DOHH2 (cell line): ENCODE measurements around the gene RANBP3.

Experiments
- H3F3A ChIP-seq: fragments of 200-600 bp; sonication (generic), shearing (Covaris generic); 2 replicates; pipeline ENCODE4 v1.6.0; 2016; ENCODE audit warnings: antibody characterized with exemption, mild to moderate bottlenecking; ENCODE audit not compliant: control insufficient read depth, insufficient read depth
- H3K27ac ChIP-seq: fragments of 200-600 bp; sonication (generic); 2 replicates; pipeline ENCODE4 v1.5.1; 2014; ENCODE audit warnings: low read depth, mild to moderate bottlenecking, low read length, moderate library complexity
- H3K27me3 ChIP-seq: fragments of 200-600 bp; sonication (generic); 2 replicates; pipeline ENCODE4 v1.6.1; 2014; ENCODE audit warnings: mild to moderate bottlenecking, low read length, mixed read lengths; ENCODE audit not compliant: control insufficient read depth
- H3K36me3 ChIP-seq: fragments of 200-600 bp; sonication (generic); 2 replicates; pipeline ENCODE4 v1.6.1; 2014; ENCODE audit warnings: mild to moderate bottlenecking, low read length, moderate library complexity, mixed read lengths; ENCODE audit not compliant: control insufficient read depth
- H3K4me1 ChIP-seq: fragments of 200-600 bp; sonication (generic); 2 replicates; pipeline ENCODE4 v1.6.1; 2014; ENCODE audit warnings: mild to moderate bottlenecking, low read length, mixed read lengths; ENCODE audit not compliant: control insufficient read depth
- H3K4me2 ChIP-seq: fragments of 200-600 bp; sonication (generic); 2 replicates; pipeline ENCODE4 v1.6.0; 2014; ENCODE audit warnings: mild to moderate bottlenecking, low read length, moderate library complexity
- H3K4me3 ChIP-seq: fragments of 200-600 bp; sonication (generic); 2 replicates; pipeline ENCODE4 v1.5.1; 2014; ENCODE audit warnings: mild to moderate bottlenecking, low read length, mixed read lengths
- H3K79me2 ChIP-seq: fragments of 200-600 bp; sonication (generic); 2 replicates; pipeline ENCODE4 v1.6.1; 2014; ENCODE audit warnings: mild to moderate bottlenecking, low read length, mixed read lengths; ENCODE audit not compliant: control insufficient read depth
- H3K9me2 ChIP-seq: fragments of 200-600 bp; sonication (generic); replicated peaks from 2 replicates; pipeline ENCODE4 v1.6.1; 2014; ENCODE audit warnings: mild to moderate bottlenecking, low read length, mixed read lengths; ENCODE audit not compliant: control insufficient read depth
- H3K9me3 ChIP-seq: fragments of 200-600 bp; sonication (generic); 2 replicates; pipeline ENCODE4 v1.6.1; 2014; ENCODE audit warnings: antibody characterized with exemption, low read length, mixed read lengths; ENCODE audit not compliant: control insufficient read depth, insufficient read depth
- H4K20me1 ChIP-seq: fragments of 200-600 bp; sonication (generic); 2 replicates; pipeline ENCODE4 v1.6.0; 2014; ENCODE audit warnings: low read depth, mild to moderate bottlenecking, antibody characterized with exemption, low read length, moderate library complexity; ENCODE audit not compliant: control insufficient read depth, insufficient read depth
- EZH2phosphoT487 ChIP-seq: fragments of 200-600 bp; sonication (generic); IDR thresholded peaks from 2 replicates; pipeline ENCODE4 v1.6.1; 2017; ENCODE audit warnings: borderline replicate concordance, mild to moderate bottlenecking, antibody characterized with exemption, low read length, moderate library complexity, mixed read lengths
- TF ChIP-seq, protein P1 (sequence below): fragments of 200-600 bp; sonication (generic); IDR thresholded peaks from one replicate; pipeline ENCODE4 v1.5.1; 2014; ENCODE audit warnings: antibody characterized with exemption, mild to moderate bottlenecking, low read depth, low read length; ENCODE audit not compliant: poor library complexity, severe bottlenecking

RANBP3 gene

DNA sequence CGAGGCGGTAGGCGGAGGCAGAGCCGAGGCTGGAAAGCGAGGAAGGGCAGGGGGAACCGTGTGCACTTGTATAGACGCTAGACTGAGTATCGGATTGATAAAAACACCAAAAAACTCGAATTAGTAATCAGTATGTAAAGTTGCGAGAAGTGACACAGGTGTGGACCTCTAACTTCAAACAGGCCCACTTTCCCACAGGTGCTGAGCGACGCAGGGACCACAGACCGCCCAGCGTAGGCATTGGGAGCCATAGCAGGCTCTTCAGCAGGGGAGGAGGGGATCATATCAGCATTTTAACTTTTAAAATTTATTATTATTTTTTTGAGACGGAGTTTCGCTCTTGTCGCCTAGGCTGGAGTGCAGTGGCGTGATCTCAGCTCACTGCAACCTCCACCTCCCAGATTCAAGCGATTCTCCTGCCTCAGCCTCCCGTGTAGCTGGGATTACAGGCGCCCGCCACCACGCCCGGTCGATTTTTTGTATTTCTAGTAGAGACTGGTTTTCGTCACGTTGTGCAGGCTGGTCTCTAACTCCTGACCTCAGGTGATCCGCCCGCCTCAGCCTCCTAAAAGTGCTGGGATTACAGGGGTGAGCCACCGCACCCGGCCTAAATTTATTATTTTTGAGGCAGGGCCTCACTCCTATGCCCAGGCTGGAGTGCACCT lies 72.7 kb downstream of the RANBP3 start:
- no peaks in the 10 kb centered on the region for H3F3A ChIP-seq
- peaks cover 34% of the 10 kb centered on the region for H3K79me2 ChIP-seq
- TF ChIP-seq EZH2phosphoT487 = no peak
- TF ChIP-seq, protein P1, sequence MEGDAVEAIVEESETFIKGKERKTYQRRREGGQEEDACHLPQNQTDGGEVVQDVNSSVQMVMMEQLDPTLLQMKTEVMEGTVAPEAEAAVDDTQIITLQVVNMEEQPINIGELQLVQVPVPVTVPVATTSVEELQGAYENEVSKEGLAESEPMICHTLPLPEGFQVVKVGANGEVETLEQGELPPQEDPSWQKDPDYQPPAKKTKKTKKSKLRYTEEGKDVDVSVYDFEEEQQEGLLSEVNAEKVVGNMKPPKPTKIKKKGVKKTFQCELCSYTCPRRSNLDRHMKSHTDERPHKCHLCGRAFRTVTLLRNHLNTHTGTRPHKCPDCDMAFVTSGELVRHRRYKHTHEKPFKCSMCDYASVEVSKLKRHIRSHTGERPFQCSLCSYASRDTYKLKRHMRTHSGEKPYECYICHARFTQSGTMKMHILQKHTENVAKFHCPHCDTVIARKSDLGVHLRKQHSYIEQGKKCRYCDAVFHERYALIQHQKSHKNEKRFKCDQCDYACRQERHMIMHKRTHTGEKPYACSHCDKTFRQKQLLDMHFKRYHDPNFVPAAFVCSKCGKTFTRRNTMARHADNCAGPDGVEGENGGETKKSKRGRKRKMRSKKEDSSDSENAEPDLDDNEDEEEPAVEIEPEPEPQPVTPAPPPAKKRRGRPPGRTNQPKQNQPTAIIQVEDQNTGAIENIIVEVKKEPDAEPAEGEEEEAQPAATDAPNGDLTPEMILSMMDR = no peak
- no peaks in the 10 kb centered on the region for H4K20me1 ChIP-seq
- H3K9me2 ChIP-seq = no peaks in the 10 kb centered on the region
- H3K4me2 ChIP-seq = peak overlapping the region; percentile 93
- peaks cover 17% of the 10 kb centered on the region for H3K36me3 ChIP-seq
- H3K4me3 ChIP-seq = peak overlapping the region; percentile 91
- H3K4me1 ChIP-seq = peaks cover 20% of the 10 kb centered on the region
- H3K27ac ChIP-seq = no peak overlapping the region
- no peaks in the 10 kb centered on the region for H3K9me3 ChIP-seq
- no peaks in the 10 kb centered on the region for H3K27me3 ChIP-seq

GRCh38 chr19:5904352-5905113 lies 73.4 kb downstream of the RANBP3 start, which contains the start of gene VMAC:
TSS of gene VMAC (plus strand) at chr19:5904872. CDS start at chr19:5904891, 19 bp downstream.
- H3K4me1 ChIP-seq = peaks cover 20% of the 10 kb centered on the region
- H3K27ac ChIP-seq = peak within 1 kb of the TSS; percentile 77
- no peaks in the 10 kb centered on the region for H3F3A ChIP-seq
- peak within 1 kb of the TSS; percentile 93 for H3K4me2 ChIP-seq
- H3K9me2 ChIP-seq = no peaks in the 10 kb centered on the region
- TF ChIP-seq, protein P1 = no peak
- no peak for TF ChIP-seq EZH2phosphoT487
- H4K20me1 ChIP-seq = no peaks in the 10 kb centered on the region
- peaks cover 41% of the 10 kb centered on the region for H3K79me2 ChIP-seq
- H3K36me3 ChIP-seq = peaks cover 23% of the 10 kb centered on the region
- H3K9me3 ChIP-seq = no peaks in the 10 kb centered on the region
- H3K4me3 ChIP-seq = peak within 1 kb of the TSS; percentile 99
- H3K27me3 ChIP-seq = no peaks in the 10 kb centered on the region

GRCh38 chr19:5903624-5904351 lies 74.2 kb downstream of the RANBP3 start, which contains the start of gene NDUFA11:
TSS of gene NDUFA11 (minus strand) at chr19:5903790. CDS start at chr19:5903708, 82 bp downstream.
- peak within 1 kb of the TSS; percentile 99 for H3K4me3 ChIP-seq
- H3K4me1 ChIP-seq = peaks cover 20% of the 10 kb centered on the region
- no peaks in the 10 kb centered on the region for H3K27me3 ChIP-seq
- TF ChIP-seq, protein P1 = no peak
- no peak for TF ChIP-seq EZH2phosphoT487
- H4K20me1 ChIP-seq = no peaks in the 10 kb centered on the region
- peak within 1 kb of the TSS; percentile 77 for H3K27ac ChIP-seq
- H3K9me2 ChIP-seq = no peaks in the 10 kb centered on the region
- peak within 1 kb of the TSS; percentile 87 for H3K4me2 ChIP-seq
- peaks cover 43% of the 10 kb centered on the region for H3K79me2 ChIP-seq
- no peaks in the 10 kb centered on the region for H3F3A ChIP-seq
- H3K36me3 ChIP-seq = peaks cover 23% of the 10 kb centered on the region
- no peaks in the 10 kb centered on the region for H3K9me3 ChIP-seq
